H1 (cell line): Measurements from ENCODE around the gene P2RX1. TPM values are rescaled to one million over a fixed set of nuclear protein-coding genes. Genes with fewer than 3 reads are reported as not detected.

Experiments used
- CTCF ChIA-PET: fragments of 300-600 bp; sonication (Branson Sonifier 250); formaldehyde crosslinking; loops from one replicate; lab custom pipeline; 2021; ENCODE audit not compliant: partially characterized antibody; lab: Charles Lee
- POLR2A ChIA-PET: fragments of 300-600 bp; sonication (Branson Sonifier 250); formaldehyde crosslinking; loops from one replicate; lab custom pipeline; 2021; ENCODE audit warnings: inconsistent platforms; ENCODE audit not compliant: partially characterized antibody; lab: Charles Lee
- DNase-seq, 2 experiments: peaks; one replicate each; pipeline versions ENCODE4 v3.0.0 to v3.0.0-alpha.2; 2010 to 2022; ENCODE audit warnings: low spot score in 2 of 2, low read depth in 1 of 2, mixed read lengths in 1 of 2
- FAIRE-seq: peaks from 2 replicates; lab custom pipeline; 2011; peaks lifted over from hg19 to GRCh38; lab: Jason Lieb, UNC
- H2AFZ ChIP-seq: 2 replicates; pipeline ENCODE4 v1.8.1; 2012; ENCODE audit warnings: low read length, inconsistent platforms
- H2AK5ac ChIP-seq: 2 replicates; pipeline ENCODE4 v1.6.1; 2013; ENCODE audit warnings: low read depth, low read length
- H2BK120ac ChIP-seq: replicated peaks from 2 replicates; pipeline ENCODE3; 2013; ENCODE audit warnings: low read depth, low read length, inconsistent platforms
- H2BK12ac ChIP-seq: 2 replicates; pipeline ENCODE4 v1.6.1; 2013; ENCODE audit warnings: low read depth, low read length
- H2BK15ac ChIP-seq: 2 replicates; pipeline ENCODE4 v1.6.1; 2013; ENCODE audit warnings: low read length
- H2BK20ac ChIP-seq: 2 replicates; pipeline ENCODE4 v1.6.1; 2013; ENCODE audit warnings: low read length
- H2BK5ac ChIP-seq: 2 replicates; pipeline ENCODE4 v1.6.1; 2013; ENCODE audit warnings: low read depth, low read length
- H3K14ac ChIP-seq: 2 replicates; pipeline ENCODE4 v1.6.1; 2013; ENCODE audit warnings: inconsistent platforms; ENCODE audit not compliant: insufficient read length
- H3K18ac ChIP-seq: 2 replicates; pipeline ENCODE4 v1.6.1; 2013; ENCODE audit warnings: low read length; ENCODE audit errors: extremely low read depth
- H3K23ac ChIP-seq: 2 replicates; pipeline ENCODE4 v1.6.1; 2013; ENCODE audit warnings: inconsistent platforms; ENCODE audit not compliant: insufficient read length
- H3K23me2 ChIP-seq: 2 replicates; pipeline ENCODE4 v1.6.1; 2013; ENCODE audit warnings: low read depth, low read length
- H3K27ac ChIP-seq: 2 replicates; pipeline ENCODE4 v1.6.1; 2011; ENCODE audit warnings: low read depth, low read length, inconsistent platforms
- H3K27me3 ChIP-seq, 4 experiments: replicated peaks in 1 of 4; 1 replicate in 1 of 4; 2 replicates in 3 of 4; pipeline versions ENCODE4 v1.6.1 to v1.8.1; 2011 to 2013; ENCODE audit warnings: low read length in 3 of 4, mild to moderate bottlenecking in 3 of 4, inconsistent platforms in 2 of 4, mixed read lengths in 2 of 4, moderate library complexity in 1 of 4; ENCODE audit not compliant: control insufficient read depth in 3 of 4, insufficient read depth in 3 of 4; ENCODE audit errors: extremely low read depth in 1 of 4
- H3K36me3 ChIP-seq, 4 experiments: 2 replicates each; pipeline versions ENCODE4 v1.6.1 to v1.8.1; 2011 to 2013; ENCODE audit warnings: mild to moderate bottlenecking in 4 of 4, low read length in 3 of 4, moderate library complexity in 2 of 4, control low read depth in 1 of 4, inconsistent platforms in 1 of 4; ENCODE audit not compliant: insufficient read depth in 4 of 4, control insufficient read depth in 2 of 4
- H3K4ac ChIP-seq: replicated peaks from 2 replicates; pipeline ENCODE3; 2013; ENCODE audit warnings: low read length, low read depth, mixed read lengths, inconsistent platforms; ENCODE audit not compliant: insufficient read length
- H3K4me1 ChIP-seq, 4 experiments: replicated peaks in 1 of 4; 1 replicate in 1 of 4; 2 replicates in 3 of 4; pipeline versions ENCODE4 v1.6.1 to v1.8.1; 2011 to 2013; ENCODE audit warnings: low read length in 3 of 4, inconsistent platforms in 2 of 4, mixed read lengths in 1 of 4; ENCODE audit not compliant: insufficient read depth in 4 of 4, control insufficient read depth in 3 of 4
- H3K4me2 ChIP-seq, 2 experiments: 2 replicates each; pipeline versions ENCODE4 v1.6.1 to v1.8.1; 2011 to 2013; ENCODE audit warnings: low read depth in 2 of 2, low read length in 2 of 2, control low read depth in 1 of 2, inconsistent platforms in 1 of 2, mild to moderate bottlenecking in 1 of 2; ENCODE audit not compliant: insufficient read depth in 1 of 2
- H3K4me3 ChIP-seq, 4 experiments: fragments of 200-600, 300-600 bp in 1 of 4; sonication (generic), shearing (Covaris generic), sonication (Bioruptor Twin) in 1 of 4; 2 replicates each; pipeline versions ENCODE4 v1.5.1 to v1.8.1; 2011 to 2016; ENCODE audit warnings: low read length in 4 of 4, low read depth in 3 of 4, control low read depth in 2 of 4, inconsistent platforms in 2 of 4, mild to moderate bottlenecking in 2 of 4, mixed read lengths in 1 of 4, moderate library complexity in 1 of 4; ENCODE audit not compliant: insufficient read depth in 2 of 4; ENCODE audit errors: extremely low read depth in 1 of 4
- H3K56ac ChIP-seq: replicated peaks from 2 replicates; pipeline ENCODE3; 2013; ENCODE audit warnings: low read depth, mild to moderate bottlenecking, mixed read lengths, low read length, inconsistent platforms; ENCODE audit not compliant: insufficient read length
- H3K79me1 ChIP-seq: 2 replicates; pipeline ENCODE4 v1.6.1; 2013; ENCODE audit warnings: low read depth, low read length, control low read depth
- H3K79me2 ChIP-seq, 2 experiments: 2 replicates each; pipeline versions ENCODE4 v1.6.1 to v1.8.1; 2012 to 2013; ENCODE audit warnings: low read length in 2 of 2, mild to moderate bottlenecking in 2 of 2, inconsistent platforms in 1 of 2; ENCODE audit not compliant: insufficient read depth in 2 of 2, control insufficient read depth in 1 of 2
- H3K9ac ChIP-seq, 4 experiments: replicated peaks in 1 of 4; 1 replicate in 1 of 4; 2 replicates in 3 of 4; pipeline versions ENCODE4 v1.6.1 to v1.8.1; 2011 to 2013; ENCODE audit warnings: low read depth in 3 of 4, low read length in 3 of 4, control low read depth in 2 of 4, mild to moderate bottlenecking in 2 of 4, moderate library complexity in 2 of 4, inconsistent platforms in 1 of 4; ENCODE audit errors: extremely low read depth in 1 of 4
- H3K9me3 ChIP-seq, 2 experiments: 2 replicates each; pipeline versions ENCODE4 v1.6.1 to v1.8.1; 2012 to 2013; ENCODE audit warnings: mild to moderate bottlenecking in 2 of 2, moderate library complexity in 2 of 2, control low read depth in 1 of 2, inconsistent platforms in 1 of 2, low read depth in 1 of 2, low read length in 1 of 2, mixed read lengths in 1 of 2; ENCODE audit not compliant: insufficient read depth in 2 of 2
- H4K20me1 ChIP-seq, 2 experiments: replicated peaks in 1 of 2; 2 replicates each; pipeline versions ENCODE3 to v1.8.1; 2011 to 2013; ENCODE audit warnings: inconsistent platforms in 2 of 2, low read length in 2 of 2, mild to moderate bottlenecking in 1 of 2; ENCODE audit not compliant: insufficient read depth in 2 of 2, control insufficient read depth in 1 of 2
- H4K5ac ChIP-seq: 2 replicates; pipeline ENCODE4 v1.6.1; 2013; ENCODE audit warnings: low read length, low read depth, mixed read lengths, inconsistent platforms; ENCODE audit not compliant: insufficient read length
- H4K8ac ChIP-seq: 2 replicates; pipeline ENCODE4 v1.8.0; 2013; ENCODE audit warnings: mild to moderate bottlenecking, moderate library complexity, low read length, inconsistent platforms; ENCODE audit not compliant: insufficient read depth; ENCODE audit errors: extremely low read depth
- H4K91ac ChIP-seq: replicated peaks from 2 replicates; pipeline ENCODE3; 2013; ENCODE audit warnings: low read length, mixed read lengths, inconsistent platforms; ENCODE audit not compliant: insufficient read length
- JUN ChIP-seq: IDR thresholded peaks from 2 replicates; pipeline ENCODE4 v1.6.1; 2011; ENCODE audit warnings: low read depth, mild to moderate bottlenecking, improper control_type of control experiment, low read length
- WGBS, 2 experiments: shearing (Covaris generic) in 1 of 2; methylation state at CpG; one replicate each; pipeline versions ENCODE4 v1.1.6 to v1.1.7; 2013 to 2015; ENCODE audit warnings: low lambda C conversion rate in 2 of 2, mixed read lengths in 2 of 2, inconsistent platforms in 1 of 2, low coverage in 1 of 2, missing lambda C conversion rate in 1 of 2; ENCODE audit not compliant: insufficient replicate concordance in 2 of 2, insufficient coverage in 1 of 2, insufficient read length in 1 of 2; ENCODE audit errors: extremely low coverage in 1 of 2, missing lambda C conversion rate in 1 of 2; 5-methylcytosine and 5-hydroxymethylcytosine counted together
- polyA plus RNA-seq, 7 experiments: library from polyadenylated mRNA; depleted of rRNA in 3 of 7; stranded (reverse) in 5 of 7; unstranded in 2 of 7; fragments of >200 nt in 5 of 7; fragments of 200-250 nt in 2 of 7; gene quantifications; 1 replicate in 5 of 7; 2 replicates in 1 of 7; 4 replicates in 1 of 7; pipeline versions ENCODE4 v1.2.1 to v1.2.3, GENCODE V29; 2011 to 2013; ENCODE audit warnings: missing spikeins in 2 of 7, mixed read lengths in 2 of 7
- total RNA-seq: library from RNA; stranded (reverse); fragmentation: NEBNext Ultra II Directional; extraction: Animal tissue kit (Norgen Biotek cat#: 25700); gene quantifications from 2 replicates; pipeline ENCODE4 v1.2.1, GENCODE V29; 2021

P2RX1 gene
- total and polyA plus RNA-seq, 2 of the 8 experiments (the other 6 are each of a cell fraction or from before 2014, with no cell fraction given), result 0.45 to 1.1 TPM

- Histone ChIP-seq H3K4ac (no peak overlapping the region), H3K9ac (no peak overlapping the region), H3K79me1 (no peaks in the 10 kb centered on the region), H3K36me3 (0 out of 8 replicates have a peak, but pooled peaks cover 0 to 2% (median 0%) of the 10 kb centered on the region in 4 experiments), H4K20me1 (no peaks in the 10 kb centered on the region), H3K4me1 (peaks cover 0 to 8% (median 3%) of the 10 kb centered on the region in 4 experiments; a peak in 3 of 7 replicates), H3K79me2 (no peaks in the 10 kb centered on the region), H2BK120ac (no peak overlapping the region), H3K14ac (no peak overlapping the region), H3K18ac (no peak overlapping the region), H2BK15ac (no peak overlapping the region), H3K27me3 (no peaks in the 10 kb centered on the region), H2BK20ac (no peak overlapping the region), H3K56ac (no peak overlapping the region), H4K5ac (no peak overlapping the region), H4K8ac (no peak overlapping the region), H2BK12ac (peak overlapping the region; percentile 39; the same call in 1 of the 2 replicates), H3K9me3 (no peaks in the 10 kb centered on the region), H3K27ac (no peak overlapping the region), H4K91ac (no peak overlapping the region), H2AFZ (no peak overlapping the region), H3K4me2 (no peak overlapping the region), H3K4me3 (no peak overlapping the region), H2BK5ac (no peak overlapping the region), H3K23me2 (no peaks in the 10 kb centered on the region), H3K23ac (no peak overlapping the region), H2AK5ac (no peak overlapping the region)
- FAIRE-seq (no peak), DNase-seq (no peak)
- 77% methylated on average over 9 of the region's 11 CpGs; no CpG with 5 or more reads in 1 of the 2 experiments for WGBS, 2 experiments
- ChIA-PET CTCF (interaction anchor here (0.6 to 7.4 kb wide), 6 partner anchors 21 to 167 kb away, joined by 3 to 96 read pairs (median 4); no protein-coding TSS in a partner anchor), POLR2A (no interaction called here)
- no peak for TF ChIP-seq JUN
Observed at GRCh38 chr17:3910420-3911270, 5.6 kb downstream of the P2RX1 start.
